OCI-LY7 (cell line): ENCODE data around the gene PTPRT. TPM values are rescaled to one million over a fixed set of nuclear protein-coding genes. Genes with fewer than 3 reads are reported as not detected.

ENCODE experiments used
- BruUV-seq: library from RNA; stranded (reverse); fragments of 400-500 nt; replicated peaks from 2 replicates; lab custom pipeline; 2021; lab: Mats Ljungman, UMichigan
- CTCF ChIA-PET: fragments of 300-600 bp; sonication (Branson Sonifier 250); formaldehyde crosslinking; loops from one replicate; lab custom pipeline; 2022; ENCODE audit warnings: antibody characterized with exemption; ENCODE audit not compliant: unreplicated experiment; lab: Charles Lee
- POLR2A ChIA-PET: fragments of 300-600 bp; sonication (Branson Sonifier 250); formaldehyde crosslinking; loops from one replicate; lab custom pipeline; 2022; ENCODE audit warnings: antibody characterized with exemption; lab: Charles Lee
- DNase-seq: peaks from one replicate; pipeline ENCODE4 v3.0.0-alpha.2; 2015; ENCODE audit warnings: low spot score
- H2AFZ ChIP-seq: fragments of 200-600 bp; sonication (generic), shearing (Covaris generic); 2 replicates; pipeline ENCODE4 v1.6.1; 2014; ENCODE audit warnings: mild to moderate bottlenecking, antibody characterized with exemption, low read length, moderate library complexity
- H3K27ac ChIP-seq: fragments of 200-600 bp; sonication (generic); 2 replicates; pipeline ENCODE4 v1.5.1; 2014; ENCODE audit warnings: mixed run types, low read depth, mild to moderate bottlenecking, moderate library complexity, low read length, inconsistent platforms; ENCODE audit not compliant: poor library complexity, severe bottlenecking
- H3K36me3 ChIP-seq: fragments of 200-600 bp; sonication (generic); 2 replicates; pipeline ENCODE4 v1.6.1; 2014; ENCODE audit warnings: mild to moderate bottlenecking, antibody characterized with exemption, low read length, moderate library complexity, mixed read lengths; ENCODE audit not compliant: insufficient read depth
- H3K4me1 ChIP-seq: fragments of 200-600 bp; sonication (generic); 2 replicates; pipeline ENCODE4 v1.5.1; 2014; ENCODE audit warnings: mild to moderate bottlenecking, low read length; ENCODE audit not compliant: insufficient read depth, poor library complexity, severe bottlenecking
- H3K4me2 ChIP-seq: fragments of 200-600 bp; sonication (generic); 2 replicates; pipeline ENCODE4 v1.6.1; 2014; ENCODE audit warnings: mild to moderate bottlenecking, low read length
- H3K4me3 ChIP-seq: fragments of 200-600 bp; sonication (generic); 2 replicates; pipeline ENCODE4 v1.5.1; 2014; ENCODE audit warnings: mild to moderate bottlenecking, low read depth, low read length; ENCODE audit not compliant: poor library complexity, severe bottlenecking
- H3K79me2 ChIP-seq: fragments of 200-600 bp; sonication (generic); 2 replicates; pipeline ENCODE4 v1.6.1; 2016; ENCODE audit warnings: low read depth, mild to moderate bottlenecking, low read length, moderate library complexity, mixed read lengths; ENCODE audit not compliant: insufficient read depth
- H3K9me2 ChIP-seq: fragments of 200-600 bp; sonication (generic); 2 replicates; pipeline ENCODE4 v1.6.1; 2016; ENCODE audit warnings: mild to moderate bottlenecking, low read length, mixed read lengths; ENCODE audit not compliant: insufficient read depth
- H3K9me3 ChIP-seq: fragments of 200-600 bp; sonication (generic); 2 replicates; pipeline ENCODE4 v1.6.1; 2014; ENCODE audit warnings: mild to moderate bottlenecking, mixed run types, low read length, mixed read lengths
- H4K20me1 ChIP-seq: fragments of 200-600 bp; sonication (generic); 2 replicates; pipeline ENCODE4 v1.6.1; 2014; ENCODE audit warnings: mild to moderate bottlenecking, antibody characterized with exemption, low read length, moderate library complexity, mixed read lengths; ENCODE audit not compliant: insufficient read depth
- EZH2phosphoT487 ChIP-seq: fragments of 200-600 bp; sonication (generic); IDR thresholded peaks from 2 replicates; pipeline ENCODE4 v1.6.1; 2018; ENCODE audit warnings: low read depth, borderline replicate concordance, mild to moderate bottlenecking, mixed run types, antibody characterized with exemption, low read length, moderate library complexity, mixed read lengths
- intact Hi-C: fragments of 100-400 bp; cut with micrococcal nuclease; formaldehyde crosslinking; loops from one replicate; pipeline ENCODE4 v1.10.0; 2022; ENCODE audit not compliant: unreplicated experiment
- total RNA-seq, 2 experiments: library from RNA; depleted of rRNA in 1 of 2; stranded (reverse); fragments of >200 nt in 1 of 2; shearing (Covaris generic) in 1 of 2; gene quantifications; 2 replicates each; pipeline ENCODE4 v1.2.3, GENCODE V29; 2014 to 2022
- TF ChIP-seq, protein P1 (sequence below): fragments of 200-600 bp; sonication (generic); conservative IDR thresholded peaks from 2 replicates; pipeline ENCODE4 v1.5.1; 2014; ENCODE audit warnings: mild to moderate bottlenecking, antibody characterized with exemption, low read length, moderate library complexity, mixed read lengths

Gene PTPRT
- total RNA-seq, 2 experiments from 2014 or later: not detected

DNA sequence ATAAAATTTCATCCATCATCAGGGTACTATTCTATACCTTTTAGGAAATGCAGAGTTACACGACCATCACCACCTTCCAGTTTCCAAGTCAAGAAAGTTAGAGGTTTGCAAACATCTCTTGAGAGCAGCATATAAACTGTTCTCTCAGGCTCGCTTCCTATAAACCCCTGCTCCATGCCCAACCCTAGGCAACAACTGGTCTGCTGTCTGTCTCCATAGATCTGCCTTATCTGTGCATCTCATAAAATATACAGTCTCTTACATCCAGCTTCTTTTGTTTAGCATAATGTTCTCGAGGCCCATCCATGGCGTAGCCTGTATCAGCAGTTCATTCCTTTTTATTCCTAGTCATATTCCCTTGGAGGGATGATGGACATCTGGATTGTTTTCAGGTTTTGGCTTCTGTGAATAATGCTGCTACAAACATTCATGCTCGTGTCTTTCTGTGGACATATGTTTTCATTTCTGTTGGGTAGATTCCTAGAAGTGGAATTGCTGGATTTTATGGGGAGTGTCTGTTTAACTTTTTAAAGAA is 6.1 kb downstream of the PTPRT start:
- H3K4me2 ChIP-seq: no peak overlapping the region
- ChIA-PET POLR2A (no interaction called here), CTCF (no interaction called here)
- no peaks in the 10 kb centered on the region for H3K36me3 ChIP-seq
- BruUV-seq: no TSS peak
- intact Hi-C loops: no loop called here
- no peaks in the 10 kb centered on the region for H3K9me2 ChIP-seq
- TF ChIP-seq EZH2phosphoT487: no peak
- TF ChIP-seq, protein P1, sequence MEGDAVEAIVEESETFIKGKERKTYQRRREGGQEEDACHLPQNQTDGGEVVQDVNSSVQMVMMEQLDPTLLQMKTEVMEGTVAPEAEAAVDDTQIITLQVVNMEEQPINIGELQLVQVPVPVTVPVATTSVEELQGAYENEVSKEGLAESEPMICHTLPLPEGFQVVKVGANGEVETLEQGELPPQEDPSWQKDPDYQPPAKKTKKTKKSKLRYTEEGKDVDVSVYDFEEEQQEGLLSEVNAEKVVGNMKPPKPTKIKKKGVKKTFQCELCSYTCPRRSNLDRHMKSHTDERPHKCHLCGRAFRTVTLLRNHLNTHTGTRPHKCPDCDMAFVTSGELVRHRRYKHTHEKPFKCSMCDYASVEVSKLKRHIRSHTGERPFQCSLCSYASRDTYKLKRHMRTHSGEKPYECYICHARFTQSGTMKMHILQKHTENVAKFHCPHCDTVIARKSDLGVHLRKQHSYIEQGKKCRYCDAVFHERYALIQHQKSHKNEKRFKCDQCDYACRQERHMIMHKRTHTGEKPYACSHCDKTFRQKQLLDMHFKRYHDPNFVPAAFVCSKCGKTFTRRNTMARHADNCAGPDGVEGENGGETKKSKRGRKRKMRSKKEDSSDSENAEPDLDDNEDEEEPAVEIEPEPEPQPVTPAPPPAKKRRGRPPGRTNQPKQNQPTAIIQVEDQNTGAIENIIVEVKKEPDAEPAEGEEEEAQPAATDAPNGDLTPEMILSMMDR: no peak
- no peak for DNase-seq
- no peaks in the 10 kb centered on the region for H3K4me1 ChIP-seq
- H3K79me2 ChIP-seq: no peaks in the 10 kb centered on the region
- no peaks in the 10 kb centered on the region for H4K20me1 ChIP-seq
- no peak overlapping the region for H2AFZ ChIP-seq
- no peak overlapping the region for H3K4me3 ChIP-seq
- no peaks in the 10 kb centered on the region for H3K9me3 ChIP-seq
- no peak overlapping the region for H3K27ac ChIP-seq

DNA sequence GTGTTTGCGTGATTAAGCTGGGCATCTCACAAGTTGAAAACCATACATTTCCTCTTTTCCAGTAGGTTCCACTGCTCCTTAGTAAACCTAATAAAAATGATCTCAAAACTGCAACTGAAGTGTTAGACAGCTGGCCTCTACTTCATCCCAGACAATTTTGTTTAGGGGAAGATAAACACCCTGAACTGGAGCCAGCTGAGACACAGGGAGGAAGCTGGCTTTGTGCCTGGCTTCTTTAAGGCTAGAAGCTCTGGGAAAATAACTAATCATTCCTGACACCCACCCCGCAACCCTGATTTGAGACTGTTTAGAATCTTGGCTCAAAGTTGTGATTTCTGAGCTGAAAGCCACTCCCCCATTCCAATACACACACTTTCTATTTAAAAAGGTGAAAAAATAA is 11.6 kb downstream of the PTPRT start:
- Histone ChIP-seq H3K9me3 (0 out of 2 replicates have a peak, but pooled peaks cover 5% of the 10 kb centered on the region), H3K4me2 (no peak overlapping the region), H2AFZ (no peak overlapping the region), H3K9me2 (no peaks in the 10 kb centered on the region), H3K4me1 (no peaks in the 10 kb centered on the region), H3K79me2 (no peaks in the 10 kb centered on the region), H4K20me1 (no peaks in the 10 kb centered on the region), H3K27ac (no peak overlapping the region), H3K36me3 (no peaks in the 10 kb centered on the region), H3K4me3 (no peak overlapping the region)
- ChIA-PET POLR2A (no interaction called here), CTCF (no interaction called here)
- no peak for DNase-seq
- no TSS peak for BruUV-seq
- intact Hi-C loops: no loop called here
- no peak for TF ChIP-seq EZH2phosphoT487
- TF ChIP-seq, protein P1: no peak

DNA sequence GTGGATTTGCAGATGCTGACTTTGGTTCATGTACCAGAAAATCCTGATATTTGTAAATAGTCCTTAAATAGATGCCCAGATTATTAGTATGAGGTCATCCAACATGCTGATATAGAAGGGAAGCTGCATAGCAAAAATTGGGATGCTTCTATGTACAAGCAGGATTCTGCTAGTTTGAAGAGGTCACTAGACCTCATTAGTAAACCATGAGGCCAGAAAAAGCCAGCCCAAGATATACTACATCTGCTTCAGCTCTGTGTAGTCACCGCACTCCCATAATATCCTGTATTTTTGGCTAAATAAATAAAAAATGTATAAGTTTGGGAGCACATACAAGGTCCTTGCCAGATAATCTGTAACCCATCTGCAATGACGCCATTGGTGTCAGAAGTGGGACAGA is 13.0 kb downstream of the PTPRT start:
- H3K4me1 ChIP-seq: no peaks in the 10 kb centered on the region
- no peak overlapping the region for H3K4me2 ChIP-seq
- H3K4me3 ChIP-seq: no peak overlapping the region
- TF ChIP-seq, protein P1: no peak
- TF ChIP-seq EZH2phosphoT487: no peak
- H3K27ac ChIP-seq: no peak overlapping the region
- CTCF ChIA-PET: no interaction called here
- H3K79me2 ChIP-seq: no peaks in the 10 kb centered on the region
- no peaks in the 10 kb centered on the region for H4K20me1 ChIP-seq
- no peak overlapping the region for H2AFZ ChIP-seq
- no TSS peak for BruUV-seq
- 0 out of 2 replicates have a peak, but pooled peaks cover 5% of the 10 kb centered on the region for H3K9me3 ChIP-seq
- POLR2A ChIA-PET: no interaction called here
- H3K9me2 ChIP-seq: no peaks in the 10 kb centered on the region
- no peak for DNase-seq
- no peaks in the 10 kb centered on the region for H3K36me3 ChIP-seq
- intact Hi-C loops: no loop called here
